K562 (cell line): ENCODE data around the gene VPS13D. TPM values are rescaled to one million over a fixed set of nuclear protein-coding genes. Genes with fewer than 3 reads are reported as not detected.
A peak's percentile ranks its signal among the peaks of the same experiment; 100 is the strongest.

ENCODE experiments used
- ARNT ChIP-seq, 2 experiments: fragments of 450-650 bp; IDR thresholded peaks; 2 replicates each; pipeline ENCODE4 v1.6.1; 2016; ENCODE audit warnings: mild to moderate bottlenecking in 1 of 2
- CBX8 ChIP-seq: fragments of 200-600 bp; sonication (generic); IDR thresholded peaks from 2 replicates; pipeline ENCODE4 v1.6.1; 2012; ENCODE audit warnings: borderline replicate concordance, mixed run types, low read depth, mild to moderate bottlenecking, moderate library complexity, mixed read lengths, low read length, control low read depth, inconsistent platforms; ENCODE audit not compliant: poor library complexity, severe bottlenecking; ENCODE audit errors: extremely low read depth
- HDAC8 ChIP-seq: fragments of 450-650 bp; IDR thresholded peaks from 2 replicates; pipeline ENCODE4 v1.6.1; 2016; ENCODE audit warnings: mild to moderate bottlenecking, missing genetic modification characterization, moderate library complexity, missing compliant biosample characterization
- MCM7 ChIP-seq, 2 experiments: fragments of 450-650 bp; IDR thresholded peaks; 2 replicates each; pipeline ENCODE4 v1.6.1; 2016 to 2018
- POLR3G ChIP-seq: IDR thresholded peaks from 2 replicates; pipeline ENCODE4 v1.6.1; 2011; ENCODE audit not compliant: insufficient read length, insufficient replicate concordance; ENCODE audit errors: extremely low read depth
- RBM39 ChIP-seq: fragments of 200-400 bp; formaldehyde crosslinking; optimal IDR thresholded peaks from 2 replicates; pipeline ENCODE3; 2018; ENCODE audit warnings: low read depth, low read length
- RNF2 ChIP-seq: sonication (generic); IDR thresholded peaks from 2 replicates; pipeline ENCODE4 v1.6.1; 2016
- TEAD4 ChIP-seq, 2 experiments: sonication (generic) in 1 of 2; formaldehyde crosslinking in 1 of 2; IDR thresholded peaks; 2 replicates each; pipeline versions ENCODE4 v1.6.1 to v1.8.0; 2012 to 2022; ENCODE audit warnings: borderline replicate concordance in 1 of 2, inconsistent platforms in 1 of 2, low read length in 1 of 2, mild to moderate bottlenecking in 1 of 2, missing genetic modification reagents in 1 of 2
- ZBED1 ChIP-seq: IDR thresholded peaks from 2 replicates; pipeline ENCODE4 v1.6.1; 2014
- ZNF174 ChIP-seq: fragments of 250-450 bp; sonication (Bioruptor Pico); IDR thresholded peaks from 2 replicates; pipeline ENCODE4 v1.4.0; 2020; ENCODE audit warnings: mild to moderate bottlenecking
- ZNF224 ChIP-seq: sonication (generic); formaldehyde crosslinking; IDR thresholded peaks from 2 replicates; pipeline ENCODE4 v1.8.0; 2022; ENCODE audit warnings: mild to moderate bottlenecking, missing genetic modification reagents
- ZNF274 ChIP-seq: IDR thresholded peaks from 2 replicates; pipeline ENCODE4 v1.6.1; 2011; ENCODE audit warnings: low read depth, mild to moderate bottlenecking, low read length, moderate library complexity, borderline replicate concordance
- ZNF324 ChIP-seq: fragments of 250-450 bp; sonication (Bioruptor Pico); IDR thresholded peaks from 2 replicates; pipeline ENCODE4 v1.4.0; 2020; ENCODE audit warnings: mild to moderate bottlenecking
- polyA plus RNA-seq, 8 experiments: library from polyadenylated mRNA; depleted of rRNA in 4 of 8; stranded (reverse) in 5 of 8; unstranded in 3 of 8; fragments of >200 nt; fragmentation: Nextera tagmentation in 2 of 8; fragmentation: Illumina TruSeq in 1 of 8; extraction: Ambion mirVana in 2 of 8; extraction: Trizol in 1 of 8; gene quantifications; 2 replicates each; pipeline versions ENCODE4 v1.2.1 to v1.2.3, GENCODE V29; 2011 to 2014; ENCODE audit warnings: inconsistent platforms in 1 of 8, missing spikeins in 1 of 8
- total RNA-seq, 7 experiments: library from RNA; depleted of rRNA in 6 of 7; stranded (reverse); fragments of >200 nt in 6 of 7; fragmentation: Illumina TruSeq in 2 of 7; extraction: Trizol in 2 of 7; gene quantifications; 2 replicates each; pipeline versions ENCODE4 v1.2.1 to v1.2.3, GENCODE V29; 2011 to 2021; ENCODE audit warnings: low replicate concordance in 1 of 7
- TF ChIP-seq, protein P1 (sequence below), 2 experiments: fragments of 450-650 bp in 1 of 2; IDR thresholded peaks; 2 replicates each; pipeline ENCODE4 v1.6.1; 2011 to 2017; ENCODE audit warnings: low read depth in 2 of 2, antibody characterized with exemption in 1 of 2, borderline replicate concordance in 1 of 2, low read length in 1 of 2, mild to moderate bottlenecking in 1 of 2, mixed read lengths in 1 of 2; ENCODE audit not compliant: control insufficient read depth in 1 of 2
- TF ChIP-seq, protein P2 (sequence below): fragments of 250-450 bp; sonication (Bioruptor Pico); IDR thresholded peaks from 2 replicates; pipeline ENCODE4 v1.5.0; 2020; ENCODE audit warnings: mild to moderate bottlenecking
- TF ChIP-seq, protein P3 (sequence below): fragments of 250-450 bp; sonication (Bioruptor Pico); IDR thresholded peaks from 2 replicates; pipeline ENCODE4 v1.5.0; 2022; ENCODE audit warnings: mild to moderate bottlenecking
- TF ChIP-seq, protein P4 (sequence below): fragments of 150-350 bp; conservative IDR thresholded peaks from 2 replicates; pipeline ENCODE4 v1.6.1; 2014; ENCODE audit warnings: low read length

Gene VPS13D
- total and polyA plus RNA-seq, 9 of the 15 experiments (the other 6 are each of a cell fraction or from before 2014, with no cell fraction given) = 6.1 to 51.5 (median 38.5) TPM

- TF ChIP-seq, protein P1, sequence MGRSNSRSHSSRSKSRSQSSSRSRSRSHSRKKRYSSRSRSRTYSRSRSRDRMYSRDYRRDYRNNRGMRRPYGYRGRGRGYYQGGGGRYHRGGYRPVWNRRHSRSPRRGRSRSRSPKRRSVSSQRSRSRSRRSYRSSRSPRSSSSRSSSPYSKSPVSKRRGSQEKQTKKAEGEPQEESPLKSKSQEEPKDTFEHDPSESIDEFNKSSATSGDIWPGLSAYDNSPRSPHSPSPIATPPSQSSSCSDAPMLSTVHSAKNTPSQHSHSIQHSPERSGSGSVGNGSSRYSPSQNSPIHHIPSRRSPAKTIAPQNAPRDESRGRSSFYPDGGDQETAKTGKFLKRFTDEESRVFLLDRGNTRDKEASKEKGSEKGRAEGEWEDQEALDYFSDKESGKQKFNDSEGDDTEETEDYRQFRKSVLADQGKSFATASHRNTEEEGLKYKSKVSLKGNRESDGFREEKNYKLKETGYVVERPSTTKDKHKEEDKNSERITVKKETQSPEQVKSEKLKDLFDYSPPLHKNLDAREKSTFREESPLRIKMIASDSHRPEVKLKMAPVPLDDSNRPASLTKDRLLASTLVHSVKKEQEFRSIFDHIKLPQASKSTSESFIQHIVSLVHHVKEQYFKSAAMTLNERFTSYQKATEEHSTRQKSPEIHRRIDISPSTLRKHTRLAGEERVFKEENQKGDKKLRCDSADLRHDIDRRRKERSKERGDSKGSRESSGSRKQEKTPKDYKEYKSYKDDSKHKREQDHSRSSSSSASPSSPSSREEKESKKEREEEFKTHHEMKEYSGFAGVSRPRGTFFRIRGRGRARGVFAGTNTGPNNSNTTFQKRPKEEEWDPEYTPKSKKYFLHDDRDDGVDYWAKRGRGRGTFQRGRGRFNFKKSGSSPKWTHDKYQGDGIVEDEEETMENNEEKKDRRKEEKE (IDR thresholded peaks at IDR 0.05; ENCODE audit: borderline replicate concordance in 1 of 2, control insufficient read depth in 1 of 2, low read depth in 2 of 2, low read length in 1 of 2) = 0 out of 4 replicates have a peak, but pooled peaks of 1 of the 2 experiments have one; percentile 45
- TF ChIP-seq, protein P2, sequence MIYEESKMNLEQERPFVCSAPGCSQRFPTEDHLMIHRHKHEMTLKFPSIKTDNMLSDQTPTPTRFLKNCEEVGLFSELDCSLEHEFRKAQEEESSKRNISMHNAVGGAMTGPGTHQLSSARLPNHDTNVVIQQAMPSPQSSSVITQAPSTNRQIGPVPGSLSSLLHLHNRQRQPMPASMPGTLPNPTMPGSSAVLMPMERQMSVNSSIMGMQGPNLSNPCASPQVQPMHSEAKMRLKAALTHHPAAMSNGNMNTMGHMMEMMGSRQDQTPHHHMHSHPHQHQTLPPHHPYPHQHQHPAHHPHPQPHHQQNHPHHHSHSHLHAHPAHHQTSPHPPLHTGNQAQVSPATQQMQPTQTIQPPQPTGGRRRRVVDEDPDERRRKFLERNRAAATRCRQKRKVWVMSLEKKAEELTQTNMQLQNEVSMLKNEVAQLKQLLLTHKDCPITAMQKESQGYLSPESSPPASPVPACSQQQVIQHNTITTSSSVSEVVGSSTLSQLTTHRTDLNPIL (CRISPR knock-in tag) = no peak
- TF ChIP-seq RNF2 = peak; percentile 80; the same call in 1 of the 2 replicates
- TF ChIP-seq TEAD4 (IDR thresholded peaks at IDR 0.05; ENCODE audit: low read length) = peak; percentile 13; the same call in 1 of the 2 replicates
- no peak for TF ChIP-seq TEAD4 (CRISPR knock-in tag; IDR thresholded peaks at IDR 0.05; ENCODE audit: borderline replicate concordance)
- TF ChIP-seq ZNF224 (CRISPR knock-in tag) = no peak
- TF ChIP-seq RBM39 = peak; percentile 84
- TF ChIP-seq, protein P3, sequence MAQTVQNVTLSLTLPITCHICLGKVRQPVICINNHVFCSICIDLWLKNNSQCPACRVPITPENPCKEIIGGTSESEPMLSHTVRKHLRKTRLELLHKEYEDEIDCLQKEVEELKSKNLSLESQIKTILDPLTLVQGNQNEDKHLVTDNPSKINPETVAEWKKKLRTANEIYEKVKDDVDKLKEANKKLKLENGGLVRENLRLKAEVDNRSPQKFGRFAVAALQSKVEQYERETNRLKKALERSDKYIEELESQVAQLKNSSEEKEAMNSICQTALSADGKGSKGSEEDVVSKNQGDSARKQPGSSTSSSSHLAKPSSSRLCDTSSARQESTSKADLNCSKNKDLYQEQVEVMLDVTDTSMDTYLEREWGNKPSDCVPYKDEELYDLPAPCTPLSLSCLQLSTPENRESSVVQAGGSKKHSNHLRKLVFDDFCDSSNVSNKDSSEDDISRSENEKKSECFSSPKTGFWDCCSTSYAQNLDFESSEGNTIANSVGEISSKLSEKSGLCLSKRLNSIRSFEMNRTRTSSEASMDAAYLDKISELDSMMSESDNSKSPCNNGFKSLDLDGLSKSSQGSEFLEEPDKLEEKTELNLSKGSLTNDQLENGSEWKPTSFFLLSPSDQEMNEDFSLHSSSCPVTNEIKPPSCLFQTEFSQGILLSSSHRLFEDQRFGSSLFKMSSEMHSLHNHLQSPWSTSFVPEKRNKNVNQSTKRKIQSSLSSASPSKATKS (CRISPR knock-in tag) = no peak
- TF ChIP-seq, protein P4, sequence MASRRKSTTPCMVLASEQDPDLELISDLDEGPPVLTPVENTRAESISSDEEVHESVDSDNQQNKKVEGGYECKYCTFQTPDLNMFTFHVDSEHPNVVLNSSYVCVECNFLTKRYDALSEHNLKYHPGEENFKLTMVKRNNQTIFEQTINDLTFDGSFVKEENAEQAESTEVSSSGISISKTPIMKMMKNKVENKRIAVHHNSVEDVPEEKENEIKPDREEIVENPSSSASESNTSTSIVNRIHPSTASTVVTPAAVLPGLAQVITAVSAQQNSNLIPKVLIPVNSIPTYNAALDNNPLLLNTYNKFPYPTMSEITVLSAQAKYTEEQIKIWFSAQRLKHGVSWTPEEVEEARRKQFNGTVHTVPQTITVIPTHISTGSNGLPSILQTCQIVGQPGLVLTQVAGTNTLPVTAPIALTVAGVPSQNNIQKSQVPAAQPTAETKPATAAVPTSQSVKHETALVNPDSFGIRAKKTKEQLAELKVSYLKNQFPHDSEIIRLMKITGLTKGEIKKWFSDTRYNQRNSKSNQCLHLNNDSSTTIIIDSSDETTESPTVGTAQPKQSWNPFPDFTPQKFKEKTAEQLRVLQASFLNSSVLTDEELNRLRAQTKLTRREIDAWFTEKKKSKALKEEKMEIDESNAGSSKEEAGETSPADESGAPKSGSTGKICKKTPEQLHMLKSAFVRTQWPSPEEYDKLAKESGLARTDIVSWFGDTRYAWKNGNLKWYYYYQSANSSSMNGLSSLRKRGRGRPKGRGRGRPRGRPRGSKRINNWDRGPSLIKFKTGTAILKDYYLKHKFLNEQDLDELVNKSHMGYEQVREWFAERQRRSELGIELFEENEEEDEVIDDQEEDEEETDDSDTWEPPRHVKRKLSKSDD = no peak
- no peak for TF ChIP-seq ZNF174 (CRISPR knock-in tag)
- TF ChIP-seq ARNT (IDR thresholded peaks at IDR 0.05) = no peak
- TF ChIP-seq CBX8 = no peak
- no peak for TF ChIP-seq ZNF324 (CRISPR knock-in tag)
- TF ChIP-seq ZBED1 = no peak
- 0 out of 2 replicates have a peak, but pooled peaks have one; percentile 41 for TF ChIP-seq HDAC8 (tag)
- TF ChIP-seq ZNF274 = no peak
- TF ChIP-seq POLR3G = no peak
- TF ChIP-seq MCM7 (IDR thresholded peaks at IDR 0.05) = no peak
Observed at GRCh38 chr1:12541274-12542137, 311.7 kb downstream of the VPS13D start (continued).
